Activated naive CD8-positive, alpha-beta T cell treated with anti-CD3 and anti-CD28 coated beads for 36 hours (primary cell): Measurements from ENCODE around the gene SMCO1. TPM values are rescaled to one million over a fixed set of nuclear protein-coding genes. Genes with fewer than 3 reads are reported as not detected.
"Not testable (repeated sequence)": the region's sequence is repeated elsewhere in the genome, so short reads cannot be mapped to it uniquely, and the experiment has no call there.

Experiments
- DNase-seq: peaks from one replicate; pipeline ENCODE4 v3.0.0; 2021
- H3K27ac Mint-ChIP-seq: one replicate; pipeline ENCODE4 v1.8.0; 2022; ENCODE audit warnings: mild to moderate bottlenecking, moderate library complexity, mixed read lengths
- H3K27me3 Mint-ChIP-seq: one replicate; pipeline ENCODE4 v1.8.0; 2022; ENCODE audit warnings: mild to moderate bottlenecking, mixed read lengths
- H3K36me3 Mint-ChIP-seq: one replicate; pipeline ENCODE4 v1.8.0; 2021; ENCODE audit warnings: mild to moderate bottlenecking, mixed read lengths
- H3K4me1 Mint-ChIP-seq: one replicate; pipeline ENCODE4 v1.8.0; 2021; ENCODE audit warnings: mixed read lengths
- H3K4me3 Mint-ChIP-seq: one replicate; pipeline ENCODE4 v1.8.0; 2022; ENCODE audit warnings: mild to moderate bottlenecking, moderate library complexity, mixed read lengths
- H3K9me3 Mint-ChIP-seq: one replicate; pipeline ENCODE4 v1.8.0; 2022; ENCODE audit warnings: mixed read lengths
- total RNA-seq, 2 experiments: library from RNA; stranded (reverse); gene quantifications; one replicate each; pipeline ENCODE4 v1.2.3, GENCODE V29; 2021

SMCO1 gene
- total RNA-seq, 2 experiments from 2014 or later = not detected

DNA sequence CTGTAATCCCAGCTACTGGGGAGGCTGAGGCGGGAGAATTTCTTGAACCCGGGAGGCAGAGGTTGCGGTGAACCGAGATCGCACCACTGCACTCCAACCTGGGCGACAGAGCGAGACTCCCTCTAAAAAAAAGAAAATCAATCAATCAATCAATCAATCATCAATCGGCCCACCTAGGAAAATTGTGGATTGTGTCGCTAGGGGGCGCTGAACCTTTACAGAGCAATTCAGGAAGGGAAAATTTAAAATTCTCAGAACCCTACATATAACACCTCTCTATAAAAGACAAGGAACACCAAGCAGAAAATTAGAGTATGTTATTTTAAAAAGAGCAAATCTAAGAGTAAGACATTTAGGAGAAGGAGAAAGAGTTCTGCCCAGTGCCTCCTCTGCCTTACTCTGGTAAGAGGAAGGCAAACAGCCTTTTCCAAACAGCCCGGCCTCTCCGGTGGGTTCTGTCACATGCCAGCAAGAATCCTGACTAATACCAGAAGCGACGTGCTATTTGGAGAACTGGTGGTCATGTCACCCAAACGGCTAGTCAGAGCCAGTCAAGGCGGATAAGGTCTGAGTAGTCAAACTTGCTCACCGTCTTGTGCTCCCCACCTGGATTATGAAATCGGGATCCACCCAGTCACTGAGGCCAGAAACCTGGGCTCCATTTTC is 22.3 kb upstream of the SMCO1 start:
- H3K4me3 Mint-ChIP-seq = no peak overlapping the region
- H3K4me1 Mint-ChIP-seq = peaks cover 3% of the 10 kb centered on the region
- DNase-seq = peak; percentile 35
- H3K36me3 Mint-ChIP-seq = no peaks in the 10 kb centered on the region
- no peak overlapping the region for H3K27ac Mint-ChIP-seq
- H3K9me3 Mint-ChIP-seq = no peaks in the 10 kb centered on the region
- peaks cover 6% of the 10 kb centered on the region for H3K27me3 Mint-ChIP-seq

DNA sequence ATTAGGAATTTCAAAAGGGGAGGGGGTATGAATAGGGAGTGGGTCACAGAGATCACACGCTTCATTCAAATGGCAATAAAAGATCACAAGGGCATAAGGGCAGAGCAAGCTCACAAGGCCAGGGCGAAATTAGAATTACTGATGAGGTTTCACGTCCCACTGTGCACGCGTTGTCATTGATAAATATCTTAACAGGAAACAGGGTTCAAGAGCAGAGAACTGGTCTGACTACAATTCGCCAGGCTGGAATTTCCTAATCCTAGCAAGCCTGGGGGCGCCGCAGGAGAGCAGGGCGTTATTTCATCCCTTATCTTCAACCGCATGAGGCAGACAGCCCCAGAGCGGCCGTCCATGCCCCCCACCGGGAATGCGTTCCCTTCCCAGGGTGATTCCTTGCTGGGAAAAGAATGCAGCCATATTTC is 18.1 kb upstream of the SMCO1 start:
- H3K4me1 Mint-ChIP-seq = peaks cover 3% of the 10 kb centered on the region
- no peak for DNase-seq
- H3K9me3 Mint-ChIP-seq = peaks cover 1% of the 10 kb centered on the region
- H3K27me3 Mint-ChIP-seq = peaks cover 25% of the 10 kb centered on the region
- H3K4me3 Mint-ChIP-seq = no peak overlapping the region
- H3K27ac Mint-ChIP-seq = no peak overlapping the region
- H3K36me3 Mint-ChIP-seq = no peaks in the 10 kb centered on the region

DNA sequence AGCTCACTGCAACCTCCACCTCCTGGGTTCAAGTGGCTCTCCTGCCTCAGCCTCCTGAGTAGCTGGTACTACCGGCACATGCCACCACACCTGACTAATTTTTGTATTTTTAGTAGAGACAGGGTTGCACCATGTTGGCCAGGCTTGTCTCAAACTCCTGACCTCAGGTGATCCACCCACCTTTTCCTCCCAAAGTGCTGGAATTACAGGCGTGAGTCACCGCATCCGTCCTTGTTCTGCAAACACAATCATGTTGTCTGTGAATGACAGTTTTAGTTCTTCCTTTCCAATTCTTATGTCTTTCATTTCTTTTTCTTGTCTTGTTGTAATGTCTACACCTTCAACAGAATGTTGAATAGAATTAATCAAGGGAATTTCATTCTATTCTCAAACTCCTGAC is 16.3 kb upstream of the SMCO1 start:
- DNase-seq = no peak
- peaks cover 26% of the 10 kb centered on the region for H3K27me3 Mint-ChIP-seq
- peaks cover 2% of the 10 kb centered on the region for H3K4me1 Mint-ChIP-seq
- no peak overlapping the region for H3K27ac Mint-ChIP-seq
- peaks cover 1% of the 10 kb centered on the region for H3K9me3 Mint-ChIP-seq
- H3K4me3 Mint-ChIP-seq = no peak overlapping the region
- H3K36me3 Mint-ChIP-seq = no peaks in the 10 kb centered on the region

DNA sequence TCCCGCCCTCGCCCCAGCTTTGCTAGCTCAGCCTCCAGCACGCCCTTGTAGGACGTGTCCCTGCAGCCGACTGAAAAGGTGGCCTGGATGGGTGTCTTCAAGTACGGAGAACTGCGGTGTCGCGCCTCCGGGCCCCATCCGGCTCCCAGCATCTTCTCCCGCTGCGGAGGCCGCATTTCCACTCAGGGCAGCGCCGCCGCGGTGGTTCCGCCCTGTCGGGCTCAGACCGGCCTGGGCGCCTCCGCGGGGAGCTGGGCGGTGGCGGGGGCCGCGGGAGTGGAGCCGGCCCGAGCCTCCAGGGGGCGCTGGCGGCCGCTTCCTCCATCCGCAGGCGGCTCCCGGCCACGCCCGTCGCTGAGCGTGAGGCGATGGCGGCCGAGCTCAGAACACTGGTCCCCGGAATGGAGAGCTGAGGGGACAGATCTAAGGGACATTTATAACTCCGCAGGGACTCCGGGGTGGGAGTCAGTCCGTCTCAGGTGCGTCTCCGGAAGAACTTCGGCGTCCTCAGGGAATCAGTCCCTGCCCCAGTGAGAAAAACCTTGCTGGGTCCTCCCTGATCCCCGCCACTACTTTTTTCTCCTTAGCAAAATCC is 13.6 kb upstream of the SMCO1 start:
- Mint-ChIP-seq H3K4me1 (peaks cover 2% of the 10 kb centered on the region), H3K36me3 (no peaks in the 10 kb centered on the region), H3K27ac (no peak overlapping the region)

DNA sequence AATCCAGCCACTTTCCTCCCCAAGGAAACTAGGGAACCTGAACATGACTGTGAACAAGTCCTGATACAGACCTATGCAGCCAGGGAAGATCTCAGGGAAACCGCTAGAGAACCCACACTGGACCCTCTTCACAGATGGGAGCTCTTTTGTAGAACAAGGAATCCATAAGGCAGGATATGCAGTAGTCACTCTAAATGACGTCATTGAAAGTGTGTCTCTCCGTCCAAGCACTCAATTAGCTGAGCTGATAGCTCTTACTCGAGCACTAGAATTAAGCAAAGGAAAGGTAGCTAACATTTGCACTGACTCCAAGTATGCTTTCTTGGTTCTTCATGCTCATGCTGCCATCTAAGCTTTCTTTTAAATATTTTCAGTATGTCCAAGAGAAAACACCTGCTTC is 10.0 kb upstream of the SMCO1 start:
- H3K36me3 Mint-ChIP-seq = peaks cover 12% of the 10 kb centered on the region
- no peak for DNase-seq
- peaks cover 17% of the 10 kb centered on the region for H3K27me3 Mint-ChIP-seq
- H3K4me3 Mint-ChIP-seq = no peak overlapping the region
- H3K27ac Mint-ChIP-seq = no peak overlapping the region
- H3K9me3 Mint-ChIP-seq = peaks cover 20% of the 10 kb centered on the region
- H3K4me1 Mint-ChIP-seq = peaks cover 2% of the 10 kb centered on the region

More for the DNA sequence above, 13.6 kb upstream of the SMCO1 start:
- peaks cover 32% of the 10 kb centered on the region for H3K27me3 Mint-ChIP-seq
- H3K9me3 Mint-ChIP-seq = peaks cover 1% of the 10 kb centered on the region
- peak overlapping the region; percentile 68 for H3K4me3 Mint-ChIP-seq
- DNase-seq = peak; percentile 89

DNA sequence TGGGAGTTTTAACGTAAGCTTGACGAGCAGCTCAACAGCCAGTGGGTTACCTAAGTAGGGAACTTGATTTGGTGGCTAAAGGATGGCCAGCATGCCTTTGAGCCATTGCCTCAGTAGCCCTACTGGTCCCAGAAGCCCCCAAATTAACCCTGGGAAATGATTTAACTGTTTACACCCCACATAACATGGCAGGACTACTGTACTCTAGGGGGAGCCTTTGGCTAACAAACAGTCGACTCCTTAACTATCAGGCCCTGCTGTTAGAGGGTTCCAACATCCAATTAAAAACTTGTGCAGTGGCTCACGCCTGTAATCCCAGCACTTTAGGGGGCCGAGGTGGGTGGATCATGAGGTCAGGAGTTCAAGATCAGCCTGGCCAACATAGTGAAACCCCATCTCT is 9.4 kb upstream of the SMCO1 start:
- Mint-ChIP-seq H3K4me3 (no peak overlapping the region), H3K27ac (no peak overlapping the region), H3K36me3 (peaks cover 12% of the 10 kb centered on the region), H3K27me3 (peaks cover 17% of the 10 kb centered on the region), H3K4me1 (peaks cover 2% of the 10 kb centered on the region), H3K9me3 (peaks cover 24% of the 10 kb centered on the region)
- DNase-seq = no peak

DNA sequence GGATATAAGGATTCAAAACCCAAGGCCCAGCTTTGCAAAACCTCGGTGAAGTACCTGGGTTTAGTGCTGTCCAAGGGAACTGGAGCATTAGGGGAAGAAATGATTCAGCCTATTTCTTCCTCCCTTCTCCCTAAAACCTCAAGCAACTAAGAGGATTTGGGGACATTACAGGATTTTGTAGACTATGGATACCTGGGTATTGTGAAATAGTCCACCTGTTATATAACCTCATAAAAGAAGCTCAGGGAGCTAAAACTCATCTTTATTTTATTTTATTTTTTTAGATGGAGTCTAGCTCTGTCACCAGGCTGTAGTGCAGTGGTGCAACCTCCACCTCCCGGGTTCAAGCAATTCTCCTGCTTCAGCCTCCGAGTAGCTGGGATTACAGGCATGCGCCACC is 8.7 kb upstream of the SMCO1 start:
- Mint-ChIP-seq H3K9me3 (peaks cover 31% of the 10 kb centered on the region), H3K36me3 (peaks cover 12% of the 10 kb centered on the region), H3K4me1 (peaks cover 2% of the 10 kb centered on the region), H3K27ac (no peak overlapping the region), H3K27me3 (peaks cover 11% of the 10 kb centered on the region), H3K4me3 (no peak overlapping the region)
- no peak for DNase-seq

DNA sequence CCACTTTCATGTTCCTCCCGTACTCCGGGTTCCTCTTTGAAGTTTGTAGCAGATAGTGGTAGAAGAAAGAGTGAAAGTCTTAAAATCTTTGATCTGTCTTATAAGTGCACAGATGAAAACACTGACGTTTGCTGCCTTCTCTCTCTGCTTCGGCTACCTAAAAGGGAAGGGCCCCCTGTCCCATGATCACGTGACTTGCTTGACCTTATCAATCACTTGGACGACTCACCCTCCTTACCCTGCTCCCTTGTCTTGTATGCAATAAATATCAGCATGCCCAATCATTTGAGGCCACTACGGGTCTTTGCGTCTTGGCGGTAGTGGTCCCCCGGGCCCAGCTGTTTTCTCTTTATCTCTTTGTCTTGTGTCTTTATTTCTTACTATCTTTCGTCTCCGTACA is 6.1 kb upstream of the SMCO1 start:
- H3K9me3 Mint-ChIP-seq = peaks cover 38% of the 10 kb centered on the region
- not testable (repeated sequence) for DNase-seq, H3K4me3 Mint-ChIP-seq, H3K27me3 Mint-ChIP-seq, H3K4me1 Mint-ChIP-seq, H3K27ac Mint-ChIP-seq
- H3K36me3 Mint-ChIP-seq = peaks cover 12% of the 10 kb centered on the region

DNA sequence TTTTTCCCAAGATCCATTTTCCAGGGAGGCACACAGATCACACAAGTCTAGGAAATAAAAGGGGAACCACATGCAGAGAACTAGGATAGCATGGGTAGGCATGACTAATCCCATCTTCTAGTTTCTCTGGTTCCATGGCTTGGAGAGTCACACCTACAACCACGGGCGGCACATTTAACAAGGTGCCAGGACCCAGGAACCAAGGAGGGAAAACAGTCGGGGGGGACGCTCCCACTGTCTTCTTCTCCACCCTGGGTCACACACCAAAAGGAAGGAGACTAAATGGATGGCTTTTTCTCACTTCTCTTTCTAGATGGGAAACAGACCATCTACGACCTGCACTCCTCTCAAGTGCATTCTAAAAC is 4.6 kb upstream of the SMCO1 start:
- no peaks in the 10 kb centered on the region for H3K27me3 Mint-ChIP-seq
- H3K36me3 Mint-ChIP-seq = peaks cover 12% of the 10 kb centered on the region
- DNase-seq = no peak
- peaks cover 46% of the 10 kb centered on the region for H3K9me3 Mint-ChIP-seq
- no peak overlapping the region for H3K27ac Mint-ChIP-seq
- H3K4me1 Mint-ChIP-seq = no peaks in the 10 kb centered on the region
- H3K4me3 Mint-ChIP-seq = no peak overlapping the region

DNA sequence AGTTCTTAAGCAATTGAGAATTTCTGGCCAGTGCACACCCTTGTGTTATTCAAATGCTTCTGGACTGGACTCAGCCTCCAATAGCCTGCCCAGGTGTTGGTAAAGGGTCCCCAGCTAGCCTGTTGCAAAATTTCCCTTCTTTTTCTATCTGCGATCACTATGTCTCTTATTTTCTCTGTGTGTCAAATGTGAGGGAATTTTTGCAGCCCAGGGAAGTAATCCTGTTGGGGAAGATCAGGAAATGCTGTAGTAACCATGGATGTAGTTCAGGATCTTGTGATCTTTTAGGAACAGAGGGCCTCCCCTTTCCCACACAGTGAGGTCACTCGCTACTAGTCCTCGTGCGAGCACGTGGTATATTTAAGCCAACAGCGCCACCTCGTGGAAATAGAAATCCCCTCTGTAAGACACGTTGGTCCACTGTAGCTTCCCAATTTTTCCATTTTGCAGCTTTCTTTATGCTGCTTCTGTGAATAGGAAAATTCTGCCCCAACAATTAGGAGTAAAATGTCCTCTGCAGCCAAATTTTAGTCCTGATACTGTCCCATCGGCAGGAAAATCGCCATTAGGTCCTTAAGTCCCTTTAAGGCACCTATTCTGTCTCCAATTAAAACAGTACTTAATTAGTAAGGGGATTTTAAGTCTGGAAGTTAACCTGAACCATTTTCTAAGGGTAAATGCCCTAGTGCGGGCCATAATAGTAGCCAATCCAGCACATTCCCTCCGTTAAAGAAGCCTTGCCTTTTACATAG is 4.0 kb upstream of the SMCO1 start:
- Mint-ChIP-seq H3K9me3 (peaks cover 46% of the 10 kb centered on the region), H3K4me1 (no peaks in the 10 kb centered on the region), H3K27ac (no peak overlapping the region), H3K4me3 (no peak overlapping the region), H3K27me3 (no peaks in the 10 kb centered on the region), H3K36me3 (peaks cover 12% of the 10 kb centered on the region)
- DNase-seq = no peak

DNA sequence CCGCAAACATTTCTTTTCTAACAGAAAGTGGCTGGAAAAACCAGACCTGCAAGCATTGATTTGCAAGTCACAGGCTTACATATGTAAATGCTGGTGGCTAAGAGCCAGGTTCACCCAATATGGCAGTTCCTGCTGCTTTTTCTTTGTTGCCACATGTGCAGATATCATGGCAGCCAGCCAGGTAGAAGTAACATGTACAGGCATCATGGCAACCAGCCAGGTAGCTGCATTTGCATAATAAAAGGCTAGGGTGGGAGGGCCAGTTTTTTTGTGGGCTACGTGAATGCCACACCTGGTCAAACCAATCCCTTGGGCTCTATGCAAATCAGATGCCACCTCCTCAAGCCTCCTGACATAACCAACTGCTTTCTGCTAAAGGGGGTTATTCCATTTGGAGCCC is 2.8 kb upstream of the SMCO1 start:
- Mint-ChIP-seq H3K27me3 (no peaks in the 10 kb centered on the region), H3K27ac (no peak overlapping the region), H3K4me1 (no peaks in the 10 kb centered on the region), H3K4me3 (no peak overlapping the region), H3K36me3 (peaks cover 14% of the 10 kb centered on the region), H3K9me3 (peaks cover 46% of the 10 kb centered on the region)
- DNase-seq = no peak

DNA sequence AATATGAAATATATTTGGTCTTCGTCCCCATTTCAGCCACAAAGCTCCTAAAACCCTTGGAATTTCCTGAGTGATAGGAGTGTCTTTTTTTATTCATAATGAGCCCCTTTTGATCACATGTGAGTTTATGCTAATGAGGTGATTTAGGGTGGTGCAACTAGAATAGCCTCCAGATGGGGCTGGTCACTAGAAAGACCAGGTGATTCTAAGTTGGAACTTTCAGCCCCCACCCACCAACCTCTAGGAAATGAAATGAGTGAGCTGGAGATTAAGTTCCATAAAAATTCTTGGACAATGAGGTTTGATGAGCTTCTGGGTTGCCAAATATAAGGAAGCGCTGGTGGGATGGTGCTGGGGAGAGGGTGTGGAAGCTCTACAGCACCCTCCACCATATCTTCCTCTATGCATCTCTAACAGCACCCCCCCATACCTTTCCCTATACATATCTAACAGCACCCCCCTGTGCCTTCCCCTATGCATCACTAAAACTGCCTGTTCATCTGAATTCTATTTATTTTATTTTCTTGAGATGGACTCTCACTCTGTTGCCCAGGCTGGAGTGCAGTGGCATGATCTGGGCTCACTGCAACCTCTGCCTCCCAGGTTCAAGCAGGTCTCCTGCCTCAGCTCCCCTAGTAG is 2.1 kb upstream of the SMCO1 start:
- H3K27ac Mint-ChIP-seq = no peak overlapping the region
- DNase-seq = no peak
- H3K27me3 Mint-ChIP-seq = no peaks in the 10 kb centered on the region
- H3K36me3 Mint-ChIP-seq = peaks cover 14% of the 10 kb centered on the region
- no peaks in the 10 kb centered on the region for H3K4me1 Mint-ChIP-seq
- H3K9me3 Mint-ChIP-seq = peaks cover 41% of the 10 kb centered on the region
- no peak overlapping the region for H3K4me3 Mint-ChIP-seq

DNA sequence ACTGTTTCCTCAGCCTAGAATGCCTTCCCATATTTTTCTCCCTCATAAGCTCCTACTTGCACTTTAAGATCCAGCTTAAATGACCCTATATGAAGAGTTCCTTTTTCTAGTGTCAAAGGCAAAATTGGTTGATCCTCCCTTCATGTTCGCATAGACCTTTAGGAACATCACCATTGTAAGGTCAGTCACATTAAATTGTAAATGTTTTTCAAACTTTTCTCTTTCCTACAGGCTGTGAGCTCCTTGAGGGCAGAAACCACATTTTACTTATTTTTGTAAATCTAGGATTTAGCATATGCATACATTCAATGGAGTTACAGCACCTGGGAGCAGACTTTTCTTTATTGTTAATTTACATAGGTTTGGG is 813 bp downstream of the SMCO1 start:
- Mint-ChIP-seq H3K27ac (no peak overlapping the region), H3K27me3 (no peaks in the 10 kb centered on the region), H3K4me1 (peaks cover 5% of the 10 kb centered on the region), H3K36me3 (peaks cover 2% of the 10 kb centered on the region), H3K9me3 (peaks cover 19% of the 10 kb centered on the region), H3K4me3 (no peak overlapping the region)
- no peak for DNase-seq

DNA sequence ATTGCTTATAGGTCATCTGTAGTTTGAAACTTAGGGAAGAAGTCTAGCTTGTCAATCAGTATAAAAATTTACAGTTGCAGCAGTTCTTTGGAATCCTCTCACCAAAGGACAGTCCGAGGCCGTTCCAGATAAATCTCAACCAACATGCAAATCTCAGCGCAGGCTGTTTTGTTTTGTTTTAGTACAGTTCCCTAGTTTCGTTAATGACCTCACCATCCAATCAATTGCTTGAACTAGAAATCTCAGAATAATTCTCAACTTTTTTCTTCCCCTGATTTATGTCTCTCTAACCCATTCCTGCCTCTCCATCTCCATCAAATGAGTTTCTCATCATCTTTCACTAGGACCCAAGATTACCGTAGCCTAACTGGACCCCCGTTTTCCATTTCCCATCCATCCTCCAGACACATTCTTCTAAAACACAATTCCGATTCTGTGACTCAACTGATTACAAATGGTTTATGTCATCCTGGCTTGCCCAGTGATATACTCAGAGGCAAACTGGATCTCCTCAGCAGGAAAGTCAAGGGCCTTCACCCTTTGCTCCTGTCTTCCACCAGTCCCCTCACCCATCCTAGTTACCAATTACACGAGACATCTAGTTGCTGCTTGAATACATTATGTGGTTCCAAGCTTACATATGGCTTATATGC is 1.3 kb downstream of the SMCO1 start:
- Mint-ChIP-seq H3K27me3 (no peaks in the 10 kb centered on the region), H3K36me3 (peaks cover 2% of the 10 kb centered on the region), H3K4me3 (no peak overlapping the region), H3K4me1 (peaks cover 5% of the 10 kb centered on the region), H3K9me3 (peaks cover 14% of the 10 kb centered on the region), H3K27ac (no peak overlapping the region)
- no peak for DNase-seq
